ENCODE measurements around the gene CDK5.

- no peak for TF ChIP-seq CTCF (IDR thresholded peaks at IDR 0.05)
- no peak for TF ChIP-seq POLR2A (IDR thresholded peaks at IDR 0.05)
- no peak for TF ChIP-seq POLR2AphosphoS5 (IDR thresholded peaks at IDR 0.05)
These were observed 17.7 kb downstream of the CDK5 start for GRCh38 chr7:151039850-151040548.

All from prostate gland (tissue), 2 donors.